GM21381 (cell line): Measurements from ENCODE around the gene TMEM200B.
"Not testable (repeated sequence)": the region's sequence is repeated elsewhere in the genome, so short reads cannot be mapped to it uniquely, and the experiment has no call there.

Experiments used
- ATAC-seq: cut with Tn5 transposase; IDR thresholded peaks from one replicate; pipeline ENCODE4 v1.9.1; 2021; ENCODE audit warnings: mild to moderate bottlenecking, moderate library complexity; ENCODE audit not compliant: unreplicated experiment

TMEM200B gene

DNA sequence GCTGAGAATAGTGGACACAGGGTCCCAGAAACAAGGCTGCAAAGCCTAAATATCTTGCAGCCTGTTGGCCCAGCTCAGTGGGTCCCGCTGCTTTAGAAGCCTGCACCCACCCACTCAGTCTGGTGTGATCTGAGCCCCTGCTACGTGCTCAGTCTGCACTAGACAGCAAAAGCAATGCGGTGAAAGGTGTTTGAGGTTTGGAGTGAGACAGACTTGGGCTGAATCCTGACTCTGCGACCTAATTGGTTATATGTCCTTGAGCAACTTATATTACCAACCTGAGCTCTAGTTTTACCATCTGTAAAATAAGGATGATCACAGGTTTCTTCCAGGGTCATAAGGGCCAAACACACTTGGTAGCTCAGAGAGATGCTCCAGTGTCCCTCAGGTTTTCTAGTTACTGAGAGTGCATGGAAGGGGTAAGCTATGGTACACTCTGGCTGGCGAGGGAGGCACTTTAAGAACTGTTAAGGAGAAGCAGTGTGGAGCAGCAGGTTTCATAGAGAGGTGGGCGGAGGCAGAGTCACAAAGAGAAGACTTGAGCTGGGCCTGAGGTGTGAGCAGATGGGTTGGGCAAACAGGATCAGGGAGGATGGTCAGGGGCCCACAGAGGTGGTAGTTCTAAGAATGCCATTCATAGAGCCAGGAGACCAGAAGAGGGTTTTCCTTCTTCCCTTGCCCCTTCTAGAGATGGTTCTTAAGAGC is 10.1 kb downstream of the TMEM200B start:
- no peak for ATAC-seq

DNA sequence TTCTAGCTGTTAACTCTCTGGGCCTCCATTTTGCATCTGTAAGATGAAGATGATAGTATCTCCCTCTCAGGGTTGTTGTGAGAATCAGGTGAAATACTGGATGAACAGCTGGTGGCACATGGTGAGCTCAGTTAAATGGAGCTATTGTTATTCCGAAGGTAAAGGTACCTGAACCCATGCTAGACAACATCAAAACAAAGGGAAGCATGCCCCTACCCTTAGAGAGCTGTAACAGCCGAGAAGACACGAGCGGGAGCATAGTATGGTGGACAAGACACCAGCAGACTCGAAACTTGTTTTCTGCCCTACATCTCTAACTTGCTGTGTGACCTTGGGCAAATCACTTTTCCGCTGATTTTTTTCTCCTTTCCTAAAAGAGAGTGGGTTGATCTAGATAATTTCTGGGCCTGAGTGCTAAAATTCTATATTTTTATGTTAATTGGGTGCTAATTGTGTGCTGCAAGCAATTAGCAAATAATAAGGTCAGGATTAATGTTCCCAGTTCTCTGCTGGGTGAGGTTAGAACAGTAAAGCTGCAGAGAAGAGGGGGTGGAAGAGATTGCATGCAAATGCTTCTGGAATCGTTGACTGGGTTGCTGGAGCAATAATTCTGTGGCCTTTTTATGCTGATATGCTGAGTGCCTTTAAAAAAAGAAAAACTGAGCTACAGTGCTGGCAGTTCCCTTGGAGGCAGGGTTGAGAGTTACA is 10.8 kb downstream of the TMEM200B start:
- ATAC-seq, result no peak

DNA sequence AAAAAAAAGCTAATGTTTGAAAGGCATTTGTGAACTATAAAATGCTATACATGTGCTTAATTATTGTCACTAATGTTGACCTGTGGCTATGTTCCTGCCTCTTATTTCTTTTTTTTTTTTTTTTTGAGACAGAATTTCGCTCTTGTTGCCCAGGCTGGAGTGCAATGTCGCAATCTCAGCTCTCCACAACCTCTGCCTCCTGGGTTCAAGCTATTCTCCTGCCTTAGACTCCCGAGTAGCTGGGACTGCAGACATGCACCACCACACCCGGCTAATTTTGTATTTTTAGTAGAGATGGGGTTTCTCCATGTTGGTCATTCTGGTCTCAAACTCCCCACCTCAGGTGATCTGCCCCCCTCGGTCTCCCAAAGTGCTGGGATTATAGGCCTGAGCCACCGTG is 15.7 kb downstream of the TMEM200B start:
- ATAC-seq, result not testable (repeated sequence)

DNA sequence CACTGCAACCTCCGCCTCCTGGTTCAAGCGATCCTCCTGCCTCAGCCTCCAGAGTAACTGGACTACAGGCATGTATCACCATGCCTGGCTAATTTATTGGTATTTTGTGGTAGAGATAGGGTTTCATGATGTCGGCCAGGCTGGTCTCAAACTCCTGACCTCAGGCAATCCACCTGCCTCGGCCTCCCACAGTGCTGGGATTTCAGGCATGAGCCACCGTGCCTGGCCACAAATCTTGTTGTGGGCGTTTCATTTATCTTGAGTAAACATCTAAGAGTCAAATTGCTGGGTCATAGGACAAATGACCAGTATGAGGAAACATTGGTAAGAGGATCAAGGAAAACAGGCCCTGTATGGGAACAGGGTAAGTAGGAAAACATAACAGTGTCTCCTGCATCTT is 17.9 kb downstream of the TMEM200B start:
- no peak for ATAC-seq

DNA sequence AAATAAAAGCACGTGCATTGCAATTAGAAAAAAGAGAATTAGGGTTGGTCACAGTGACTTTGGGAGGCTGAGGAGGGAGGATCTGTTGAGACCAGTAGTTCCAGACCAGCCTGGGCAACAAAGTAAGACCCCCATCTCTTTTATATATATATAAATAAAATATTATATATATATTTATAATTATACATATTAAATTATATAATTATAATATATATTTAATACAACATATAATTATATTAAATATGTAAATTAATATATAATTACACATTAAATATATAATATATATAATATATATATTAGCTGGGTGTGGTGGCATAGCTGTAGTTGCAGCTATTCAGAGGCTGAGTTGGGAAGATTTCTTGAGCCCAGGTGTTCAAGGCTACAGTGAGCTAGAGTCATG is 23.2 kb downstream of the TMEM200B start:
- ATAC-seq, result no peak

DNA sequence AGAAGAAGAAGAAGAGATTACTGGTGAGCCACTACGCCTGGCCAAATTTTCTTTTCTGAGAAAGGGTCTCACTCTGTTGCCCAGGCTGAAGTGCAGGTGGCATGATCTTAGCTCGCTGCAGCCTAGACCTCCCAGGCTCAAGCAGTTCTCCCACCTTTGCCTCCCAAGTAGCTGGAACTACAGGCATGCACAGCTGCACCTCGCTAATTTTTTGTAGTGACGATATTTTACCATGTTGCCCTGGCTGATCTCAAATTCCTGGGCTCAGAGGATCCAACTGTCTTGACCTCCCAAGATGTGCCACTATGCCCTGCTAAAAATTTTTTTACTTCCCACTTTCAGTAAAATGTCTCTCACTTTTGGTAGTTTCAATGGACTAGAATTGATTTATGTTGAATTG is 24.4 kb downstream of the TMEM200B start:
- ATAC-seq, result no peak

DNA sequence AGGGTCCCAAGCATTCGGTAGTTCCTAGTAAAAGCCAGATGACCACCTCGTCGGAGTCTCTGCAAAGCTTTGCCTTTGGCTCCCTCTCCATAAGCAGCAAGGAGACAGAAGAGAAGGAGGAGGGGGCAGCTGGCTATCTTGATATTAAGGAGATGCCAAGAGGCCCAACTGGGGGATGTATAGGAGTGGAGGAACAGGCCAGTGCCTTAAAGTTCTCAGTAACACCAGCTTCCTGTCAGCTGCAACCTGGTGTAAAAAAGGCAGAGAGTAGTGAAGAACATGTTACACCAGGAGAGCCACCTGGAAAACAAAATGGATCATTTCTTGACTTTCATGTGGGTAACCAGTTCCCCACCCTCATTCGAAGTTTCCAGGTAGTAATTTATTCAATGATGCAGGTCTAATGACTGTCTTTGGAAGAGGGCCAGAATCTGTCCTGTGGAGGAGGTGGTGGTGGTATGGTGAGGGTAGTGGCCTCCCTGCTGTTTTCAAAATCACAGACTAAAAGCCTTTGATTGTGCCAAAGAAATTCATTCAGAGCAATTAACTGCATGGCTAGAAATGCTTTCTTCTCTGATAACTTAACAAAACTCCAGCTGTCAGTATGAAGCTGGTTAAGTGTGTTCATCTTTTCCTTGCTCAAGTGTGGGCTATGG is 27.3 kb downstream of the TMEM200B start:
- no peak for ATAC-seq

DNA sequence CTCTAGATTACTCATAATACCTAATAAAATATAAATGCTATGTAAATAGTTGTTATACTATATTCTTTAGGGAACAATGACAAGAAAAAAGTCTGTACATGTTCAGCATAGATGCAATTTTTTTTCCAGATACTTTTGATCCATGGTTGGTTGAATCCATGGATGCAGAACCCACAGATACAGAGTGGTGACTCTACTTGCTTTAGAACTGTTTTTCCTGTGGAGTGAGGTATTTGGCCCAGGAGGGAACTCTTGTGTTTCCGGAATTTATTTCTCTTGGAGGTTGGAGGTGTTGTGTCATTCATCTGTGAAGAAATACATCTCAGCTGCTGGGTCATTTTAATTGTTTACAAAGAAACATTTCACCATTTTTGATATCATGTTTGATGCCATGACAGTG is 28.7 kb downstream of the TMEM200B start:
- ATAC-seq, result no peak

DNA sequence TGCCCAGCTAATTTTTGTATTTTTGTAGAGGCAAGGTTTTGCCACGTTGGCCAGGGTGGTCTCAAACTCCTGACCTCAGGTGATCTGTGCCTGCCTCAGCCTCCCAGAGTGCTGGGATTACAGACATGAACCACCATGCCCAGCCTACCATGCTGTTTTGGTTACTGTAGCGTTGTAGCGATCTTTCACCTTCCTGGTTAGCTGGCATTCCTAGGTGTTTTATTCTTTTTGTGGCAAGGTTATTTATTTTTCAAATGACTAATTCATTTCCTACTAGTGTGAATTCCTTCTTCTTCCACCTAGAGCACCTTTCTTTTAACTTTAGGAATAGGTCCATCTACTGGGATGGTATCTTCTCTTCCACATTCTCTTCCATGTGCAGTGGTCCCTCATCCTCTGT is 29.3 kb downstream of the TMEM200B start:
- ATAC-seq, result no peak

DNA sequence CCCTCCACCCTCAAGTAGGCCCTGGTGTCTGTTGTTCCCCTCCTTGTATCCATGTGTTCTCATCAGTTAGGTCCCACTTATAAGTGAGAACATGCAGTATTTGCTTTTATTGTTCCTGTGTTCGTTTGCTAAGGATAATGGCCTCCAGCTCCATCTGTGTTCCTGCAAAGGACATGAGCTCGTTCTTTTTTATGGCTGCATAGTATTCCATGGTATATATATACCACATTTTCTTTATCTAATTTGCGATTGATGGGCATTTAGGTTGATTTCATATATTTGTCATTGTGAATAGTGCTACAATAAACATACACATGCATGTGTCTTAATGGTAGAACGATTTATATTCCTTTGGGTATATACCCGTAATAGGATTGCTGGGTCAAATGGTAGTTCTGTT is 31.0 kb downstream of the TMEM200B start:
- ATAC-seq, result not testable (repeated sequence)

DNA sequence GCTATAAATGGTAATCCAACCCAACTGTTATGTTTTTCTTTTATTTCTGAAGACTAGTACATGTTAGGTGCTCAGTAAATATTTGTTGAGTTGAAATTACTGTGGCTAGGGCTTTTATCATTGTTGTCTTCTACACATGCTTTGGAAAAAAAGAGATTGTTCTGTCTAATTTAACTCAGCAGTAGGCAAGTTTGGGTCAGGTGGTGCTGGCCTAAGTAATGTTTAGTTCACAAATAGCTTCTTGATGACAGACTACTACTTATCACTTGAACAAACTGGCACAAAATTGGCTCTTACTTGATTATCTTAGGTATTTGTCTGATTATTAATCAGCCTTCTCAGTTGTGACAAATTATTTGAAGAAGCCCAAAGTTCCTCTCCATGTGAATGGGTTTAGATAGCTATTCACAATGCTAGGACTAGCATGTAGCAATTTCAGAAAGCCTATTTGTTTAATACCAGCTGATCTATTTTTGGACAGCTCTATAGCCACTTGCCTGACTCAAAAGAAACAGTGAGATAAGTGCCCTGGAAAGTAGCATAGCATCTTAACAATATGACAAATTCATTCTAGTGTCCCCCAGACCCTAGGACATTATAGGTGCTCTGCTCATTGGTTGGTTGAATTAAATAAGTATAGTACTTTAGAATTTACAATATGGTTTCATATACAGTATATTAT is 32.6 kb downstream of the TMEM200B start:
- ATAC-seq, result no peak

DNA sequence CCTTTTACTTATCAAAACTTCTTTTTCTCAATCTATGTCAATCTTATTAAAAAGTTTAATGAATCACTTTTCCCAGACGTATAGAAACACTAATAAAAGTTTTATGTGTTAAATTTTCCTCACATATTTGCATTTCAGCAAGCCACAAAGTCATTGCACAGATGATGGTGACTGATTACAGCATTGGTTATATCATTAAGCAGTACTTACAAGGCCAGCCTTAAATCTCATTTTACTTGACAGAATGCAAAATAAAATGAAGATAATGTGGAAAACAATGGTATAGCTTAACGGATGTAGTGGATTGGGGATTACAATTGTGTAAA is 39.5 kb downstream of the TMEM200B start:
- no peak for ATAC-seq

DNA sequence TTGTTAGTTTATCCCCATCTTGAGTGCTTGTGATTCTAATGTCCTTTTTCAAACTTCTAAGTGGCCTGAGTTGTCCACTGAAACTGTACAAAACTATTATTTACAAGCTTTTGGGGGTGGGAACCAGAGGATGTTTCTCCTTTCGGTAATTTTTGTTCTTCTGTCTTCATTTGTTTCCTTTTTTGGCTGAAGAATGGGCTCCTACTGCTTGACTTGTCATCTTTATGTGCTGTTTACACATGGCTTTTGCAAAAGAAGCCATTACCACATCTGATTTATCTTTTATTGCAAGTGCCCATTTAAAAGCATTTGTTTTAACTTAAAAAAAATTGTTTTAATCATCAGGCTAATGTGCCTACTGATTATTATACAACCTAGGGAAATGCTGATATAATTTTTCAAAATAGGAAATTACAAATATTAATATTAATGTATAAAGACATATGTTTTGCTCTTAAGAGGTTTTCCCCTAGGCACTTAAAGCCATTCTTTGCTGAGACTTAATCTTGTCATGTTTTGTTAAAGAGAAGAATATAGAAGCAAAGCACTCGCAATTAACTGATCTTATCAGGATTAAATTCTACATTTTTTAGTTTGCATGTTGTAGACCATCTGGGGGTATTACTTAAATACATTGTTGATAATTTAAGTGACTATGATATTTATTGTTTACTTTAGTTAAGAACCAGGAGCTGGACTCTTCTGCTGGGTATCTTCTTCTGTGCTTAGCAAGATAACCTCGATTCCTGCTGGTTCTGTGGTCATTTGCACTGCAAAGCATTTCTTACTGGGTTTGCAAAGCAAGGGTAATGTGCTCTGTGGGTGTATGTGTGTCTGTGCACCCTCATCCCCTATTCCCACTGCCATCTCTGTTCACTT is 40.1 kb downstream of the TMEM200B start:
- ATAC-seq, result no peak

DNA sequence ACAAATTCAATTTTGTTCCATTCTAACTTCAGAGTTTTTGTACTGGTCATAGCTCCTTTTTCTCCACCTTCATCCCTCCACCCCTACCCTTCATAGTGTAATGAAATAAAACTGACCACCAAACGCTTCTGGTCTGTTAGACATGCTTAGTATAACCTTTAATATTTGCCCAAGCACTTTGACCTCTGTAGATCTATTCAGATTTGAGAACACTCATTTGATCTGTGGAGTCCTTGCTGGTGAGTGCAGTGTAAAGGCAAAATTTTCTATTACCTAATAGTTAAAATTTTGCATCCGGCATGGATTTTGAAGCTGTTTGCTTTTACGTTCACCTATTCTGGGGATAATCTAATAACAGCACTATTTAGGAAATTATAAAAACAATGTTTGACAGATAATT is 41.2 kb downstream of the TMEM200B start:
- ATAC-seq, result no peak

DNA sequence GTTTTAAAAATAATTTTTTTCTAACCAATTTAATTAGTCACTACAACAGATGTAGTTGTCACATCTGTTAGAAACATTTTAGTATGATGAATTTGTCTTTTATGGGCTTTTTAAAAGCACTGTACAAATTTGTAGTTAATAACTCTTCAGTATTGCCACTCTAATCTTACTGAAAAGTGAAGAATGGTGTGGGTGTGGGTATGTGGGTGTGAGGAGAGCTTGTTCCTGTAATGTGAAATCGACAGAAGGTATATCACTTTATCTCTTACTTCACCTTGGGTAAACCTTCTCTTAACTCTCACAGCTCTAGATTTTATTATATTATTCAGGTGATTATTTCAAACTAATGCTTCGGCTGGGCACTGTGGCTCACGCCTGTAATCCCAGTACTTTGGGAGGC is 42.5 kb downstream of the TMEM200B start:
- no peak for ATAC-seq

DNA sequence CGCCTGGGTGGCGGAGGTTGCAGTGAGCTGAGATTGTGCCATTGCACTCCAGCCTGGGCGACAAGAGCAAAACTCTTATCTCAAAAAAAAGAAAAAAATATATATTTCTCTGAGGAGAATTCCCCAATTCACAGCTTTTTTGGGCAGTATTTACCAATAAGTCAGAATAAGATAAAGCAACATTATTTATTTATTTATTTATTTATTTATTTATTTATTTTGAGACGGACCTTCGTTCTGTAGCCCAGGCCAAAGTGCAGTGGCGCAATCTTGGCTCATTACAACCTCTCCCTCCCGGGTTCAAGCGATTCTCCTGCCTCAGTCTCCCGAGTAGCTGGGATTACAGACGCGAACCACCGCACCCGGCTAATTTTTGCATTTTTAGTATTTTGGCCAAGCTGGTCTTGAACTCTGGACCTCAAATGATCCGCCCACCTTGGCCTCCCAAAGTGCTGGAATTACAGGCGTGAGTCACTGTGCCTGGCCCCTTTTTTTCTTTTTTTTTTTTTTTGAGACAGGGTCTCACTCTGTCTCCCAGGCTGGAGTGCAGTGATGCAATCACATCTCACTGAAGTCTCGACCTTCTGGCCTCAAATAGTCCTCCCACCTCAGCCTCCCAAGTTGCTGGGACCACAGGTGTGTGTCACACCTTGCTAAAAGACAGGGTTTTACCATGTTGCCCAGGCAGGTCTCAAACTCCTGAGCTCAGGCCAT is 43.6 kb downstream of the TMEM200B start:
- ATAC-seq, result not testable (repeated sequence)

DNA sequence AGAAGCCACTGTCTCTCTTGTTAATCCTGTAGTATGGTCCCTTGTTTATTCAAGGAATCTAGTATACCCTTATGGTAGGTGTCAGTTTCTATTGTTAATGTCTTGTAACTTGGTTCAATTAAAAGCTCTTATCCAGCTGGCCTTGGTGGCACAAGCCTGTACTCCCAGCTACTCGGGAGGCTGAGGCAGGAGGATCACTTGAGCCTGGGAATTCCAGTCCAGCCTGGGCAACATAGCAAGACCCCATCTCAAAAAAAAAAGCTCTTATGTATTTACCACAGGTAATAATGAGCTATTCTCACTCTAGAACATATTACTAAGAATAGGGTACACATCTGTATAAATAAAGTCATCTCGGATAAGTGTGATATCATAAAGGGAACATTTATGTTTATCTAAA is 46.5 kb downstream of the TMEM200B start:
- ATAC-seq, result no peak
